Liver (tissue), 9 donors: ENCODE results near the gene DAPK3. TPM values are rescaled to one million over a fixed set of nuclear protein-coding genes. Genes with fewer than 3 reads are reported as not detected.
"Not testable (repeated sequence)": the region's sequence is repeated elsewhere in the genome, so short reads cannot be mapped to it uniquely, and the experiment has no call there.

Experiments
- DNase-seq: peaks from one replicate; pipeline ENCODE4 v3.0.0-alpha.2; 2017; ENCODE audit warnings: low spot score
- H3K27ac ChIP-seq, 2 donors: one replicate each; pipeline ENCODE4 v1.7.0; 2013; ENCODE audit warnings: inconsistent platforms in 2 of 2, low read length in 2 of 2, control low read depth in 1 of 2, low read depth in 1 of 2, mild to moderate bottlenecking in 1 of 2
- H3K27me3 ChIP-seq, 4 donors: one replicate each; pipeline versions ENCODE4 v1.6.1 to v1.7.0; 2013; ENCODE audit warnings: low read length in 3 of 4, inconsistent platforms in 1 of 4, mild to moderate bottlenecking in 1 of 4, moderate library complexity in 1 of 4; ENCODE audit not compliant: control insufficient read depth in 4 of 4, insufficient read depth in 4 of 4
- H3K36me3 ChIP-seq, 4 donors: one replicate each; pipeline versions ENCODE4 v1.6.1 to v1.7.0; 2013; ENCODE audit warnings: low read length in 3 of 4, mild to moderate bottlenecking in 3 of 4, low read depth in 1 of 4, moderate library complexity in 1 of 4; ENCODE audit not compliant: control insufficient read depth in 4 of 4, insufficient read depth in 3 of 4
- H3K4me1 ChIP-seq, 4 donors: one replicate each; pipeline versions ENCODE4 v1.6.1 to v1.7.0; 2013; ENCODE audit warnings: low read length in 3 of 4, mild to moderate bottlenecking in 3 of 4, moderate library complexity in 1 of 4; ENCODE audit not compliant: control insufficient read depth in 4 of 4, insufficient read depth in 4 of 4
- H3K4me3 ChIP-seq, 3 donors: one replicate each; pipeline versions ENCODE4 v1.6.1 to v1.7.0; 2013; ENCODE audit warnings: low read length in 3 of 3, control low read depth in 1 of 3, low read depth in 1 of 3, mild to moderate bottlenecking in 1 of 3
- H3K9ac ChIP-seq, 2 donors: one replicate each; pipeline ENCODE4 v1.7.0; 2013; ENCODE audit warnings: low read length in 2 of 2, mild to moderate bottlenecking in 2 of 2, moderate library complexity in 2 of 2, control low read depth in 1 of 2, low read depth in 1 of 2
- H3K9me3 ChIP-seq, 4 donors: one replicate each; pipeline versions ENCODE4 v1.6.1 to v1.7.0; 2013; ENCODE audit warnings: low read length in 3 of 4; ENCODE audit not compliant: control insufficient read depth in 4 of 4
- EGR1 ChIP-seq, 2 donors: IDR thresholded peaks; 2 replicates each; pipeline ENCODE4 v1.6.1; 2016 to 2018; ENCODE audit warnings: antibody characterized with exemption in 2 of 2, low read depth in 2 of 2
- FOXA1 ChIP-seq: IDR thresholded peaks from 2 replicates; pipeline ENCODE4 v1.6.1; 2016; ENCODE audit warnings: antibody characterized with exemption
- FOXA2 ChIP-seq: IDR thresholded peaks from 2 replicates; pipeline ENCODE4 v1.6.1; 2016; ENCODE audit warnings: antibody characterized with exemption
- GABPA ChIP-seq, 2 donors: IDR thresholded peaks in 1 of 2; conservative IDR thresholded peaks in 1 of 2; 2 replicates each; pipeline ENCODE4 v1.6.1; 2016; ENCODE audit warnings: antibody characterized with exemption in 2 of 2, mild to moderate bottlenecking in 1 of 2, moderate library complexity in 1 of 2
- HNF4A ChIP-seq, 2 donors: conservative IDR thresholded peaks; 2 replicates each; pipeline ENCODE4 v1.6.1; 2016; ENCODE audit warnings: antibody characterized with exemption in 2 of 2, mild to moderate bottlenecking in 2 of 2
- HNF4G ChIP-seq: IDR thresholded peaks from 2 replicates; pipeline ENCODE4 v1.6.1; 2016; ENCODE audit warnings: antibody characterized with exemption
- JUND ChIP-seq, 2 donors: IDR thresholded peaks; 2 replicates each; pipeline ENCODE4 v1.6.1; 2016; ENCODE audit warnings: antibody characterized with exemption in 2 of 2
- MAX ChIP-seq: IDR thresholded peaks from 2 replicates; pipeline ENCODE4 v1.6.1; 2016; ENCODE audit warnings: antibody characterized with exemption
- NR2F2 ChIP-seq: IDR thresholded peaks from 2 replicates; pipeline ENCODE4 v1.6.1; 2016; ENCODE audit warnings: antibody characterized with exemption
- RAD21 ChIP-seq, 2 donors: IDR thresholded peaks; 2 replicates each; pipeline ENCODE4 v1.6.1; 2016; ENCODE audit warnings: antibody characterized with exemption in 2 of 2, mild to moderate bottlenecking in 2 of 2
- RXRA ChIP-seq, 2 donors: IDR thresholded peaks; 2 replicates each; pipeline ENCODE4 v1.6.1; 2017 to 2018; ENCODE audit warnings: antibody characterized with exemption in 2 of 2, mild to moderate bottlenecking in 1 of 2
- SP1 ChIP-seq: IDR thresholded peaks from 2 replicates; pipeline ENCODE4 v1.6.1; 2018; ENCODE audit warnings: antibody characterized with exemption, mild to moderate bottlenecking
- TAF1 ChIP-seq: conservative IDR thresholded peaks from 2 replicates; pipeline ENCODE4 v1.6.1; 2016; ENCODE audit warnings: antibody characterized with exemption, mild to moderate bottlenecking
- WGBS: extraction: QIAGEN DNeasy Blood & Tissue Kit; methylation state at CpG from one replicate; pipeline ENCODE4 v1.1.7; 2013; 5-methylcytosine and 5-hydroxymethylcytosine counted together
- polyA plus RNA-seq, 2 donors: library from polyadenylated mRNA; stranded (reverse) in 1 of 2; unstranded in 1 of 2; fragments of 200-250 nt in 1 of 2; fragments of >200 nt in 1 of 2; fragmentation: Nextera tagmentation in 1 of 2; extraction: Ambion mirVana in 1 of 2; gene quantifications; one replicate each; pipeline versions ENCODE4 v1.2.1 to v1.2.3, GENCODE V29; 2013 to 2015
- total RNA-seq, 2 donors: library from RNA; depleted of rRNA; stranded (reverse); fragments of >200 nt; gene quantifications; one replicate each; pipeline ENCODE4 v1.2.3, GENCODE V29; 2014
- TF ChIP-seq, protein P1 (sequence below): IDR thresholded peaks from 2 replicates; pipeline ENCODE4 v1.6.1; 2016; ENCODE audit warnings: antibody characterized with exemption
- TF ChIP-seq, protein P2 (sequence below): IDR thresholded peaks from 2 replicates; pipeline ENCODE4 v1.6.1; 2016; ENCODE audit warnings: antibody characterized with exemption, mild to moderate bottlenecking
- TF ChIP-seq, protein P3 (sequence below): fragments of 150-350 bp; IDR thresholded peaks from 2 replicates; pipeline ENCODE4 v1.5.1; 2017; ENCODE audit warnings: improper control_type of control experiment, low read depth, low read length; ENCODE audit not compliant: missing input control
- TF ChIP-seq, protein P4 (sequence below): IDR thresholded peaks from 2 replicates; pipeline ENCODE4 v1.6.1; 2016; ENCODE audit warnings: antibody characterized with exemption
- donor health status: healthy.
- donor health status: healthy.
- donor health status: healthy.
- donor health status: healthy.
- donor health status: healthy.

The DAPK3 gene
- total and polyA plus RNA-seq, 4 donors = 3.0 to 29.5 (median 23.8) TPM

- WGBS = 98% methylated on average over 86 of the region's 86 CpGs
Measured at GRCh38 chr19:3958836-3959765, 11.8 kb downstream of the DAPK3 start.

GRCh38 chr19:3955688-3956087 lies 15.2 kb downstream of the DAPK3 start:
- H3K36me3 ChIP-seq = peaks cover 2 to 32% (median 22%) of the 10 kb centered on the region in 4 donors
- WGBS = 93% methylated on average over 10 of the region's 10 CpGs

More at GRCh38 chr19:3958836-3959765, 11.8 kb downstream of the DAPK3 start:
- TF ChIP-seq HNF4A (conservative IDR thresholded peaks at IDR 0.05) (no peak), FOXA2 (no peak), EGR1 (IDR thresholded peaks at IDR 0.05; ENCODE audit: low read depth in 2 of 2) (no peak), MAX (no peak), RXRA (IDR thresholded peaks at IDR 0.05) (no peak), NR2F2 (no peak), SP1 (no peak), GABPA (IDR thresholded peaks at IDR 0.05 in 1 of 2, conservative IDR thresholded peaks at IDR 0.05 in 1 of 2) (no peak)
- TF ChIP-seq, protein P1, sequence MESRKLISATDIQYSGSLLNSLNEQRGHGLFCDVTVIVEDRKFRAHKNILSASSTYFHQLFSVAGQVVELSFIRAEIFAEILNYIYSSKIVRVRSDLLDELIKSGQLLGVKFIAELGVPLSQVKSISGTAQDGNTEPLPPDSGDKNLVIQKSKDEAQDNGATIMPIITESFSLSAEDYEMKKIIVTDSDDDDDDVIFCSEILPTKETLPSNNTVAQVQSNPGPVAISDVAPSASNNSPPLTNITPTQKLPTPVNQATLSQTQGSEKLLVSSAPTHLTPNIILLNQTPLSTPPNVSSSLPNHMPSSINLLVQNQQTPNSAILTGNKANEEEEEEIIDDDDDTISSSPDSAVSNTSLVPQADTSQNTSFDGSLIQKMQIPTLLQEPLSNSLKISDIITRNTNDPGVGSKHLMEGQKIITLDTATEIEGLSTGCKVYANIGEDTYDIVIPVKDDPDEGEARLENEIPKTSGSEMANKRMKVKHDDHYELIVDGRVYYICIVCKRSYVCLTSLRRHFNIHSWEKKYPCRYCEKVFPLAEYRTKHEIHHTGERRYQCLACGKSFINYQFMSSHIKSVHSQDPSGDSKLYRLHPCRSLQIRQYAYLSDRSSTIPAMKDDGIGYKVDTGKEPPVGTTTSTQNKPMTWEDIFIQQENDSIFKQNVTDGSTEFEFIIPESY = no peak
- Histone ChIP-seq H3K27ac (no peak overlapping the region), H3K4me3 (no peak overlapping the region), H3K9ac (no peak overlapping the region), H3K27me3 (no peaks in the 10 kb centered on the region), H3K4me1 (no peaks in the 10 kb centered on the region), H3K9me3 (no peaks in the 10 kb centered on the region), H3K36me3 (peaks cover 6 to 58% (median 39%) of the 10 kb centered on the region in 4 donors)
- no peak for DNase-seq

DNA sequence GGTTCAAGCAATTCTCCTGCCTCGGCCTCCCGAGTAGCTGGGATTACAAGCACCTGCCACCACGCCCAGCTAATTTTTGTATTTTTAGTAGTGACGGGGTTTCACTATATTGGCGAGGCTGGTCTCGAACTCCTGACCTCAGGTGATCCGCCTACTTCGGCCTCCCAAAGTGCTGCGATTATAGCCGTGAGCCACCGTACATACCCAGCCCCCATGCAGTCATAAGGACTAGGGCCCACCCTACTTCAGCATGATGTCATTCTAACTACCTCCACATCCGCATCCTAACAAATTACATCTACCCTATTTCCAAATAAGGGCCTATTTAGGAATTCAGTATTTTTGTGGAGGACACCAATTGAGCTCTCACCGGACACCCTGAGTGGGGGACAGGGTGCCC lies 15.6 kb downstream of the DAPK3 start:
- H3K9ac ChIP-seq, DNase-seq, H3K4me1 ChIP-seq, H3K9me3 ChIP-seq, H3K27ac ChIP-seq, H3K27me3 ChIP-seq, H3K4me3 ChIP-seq: not testable (repeated sequence)
- WGBS = 86% methylated on average over 13 of the region's 13 CpGs
- H3K36me3 ChIP-seq = peaks cover 2 to 31% (median 19%) of the 10 kb centered on the region in 4 donors

More at GRCh38 chr19:3955688-3956087, 15.2 kb downstream of the DAPK3 start:
- Histone ChIP-seq H3K27me3 (no peaks in the 10 kb centered on the region), H3K4me3 (no peak overlapping the region), H3K9ac (no peak overlapping the region), H3K27ac (no peak overlapping the region), H3K9me3 (no peaks in the 10 kb centered on the region), H3K4me1 (peaks cover 0 to 1% (median 0%) of the 10 kb centered on the region in 4 donors)
- DNase-seq = no peak
- TF ChIP-seq, protein P2, sequence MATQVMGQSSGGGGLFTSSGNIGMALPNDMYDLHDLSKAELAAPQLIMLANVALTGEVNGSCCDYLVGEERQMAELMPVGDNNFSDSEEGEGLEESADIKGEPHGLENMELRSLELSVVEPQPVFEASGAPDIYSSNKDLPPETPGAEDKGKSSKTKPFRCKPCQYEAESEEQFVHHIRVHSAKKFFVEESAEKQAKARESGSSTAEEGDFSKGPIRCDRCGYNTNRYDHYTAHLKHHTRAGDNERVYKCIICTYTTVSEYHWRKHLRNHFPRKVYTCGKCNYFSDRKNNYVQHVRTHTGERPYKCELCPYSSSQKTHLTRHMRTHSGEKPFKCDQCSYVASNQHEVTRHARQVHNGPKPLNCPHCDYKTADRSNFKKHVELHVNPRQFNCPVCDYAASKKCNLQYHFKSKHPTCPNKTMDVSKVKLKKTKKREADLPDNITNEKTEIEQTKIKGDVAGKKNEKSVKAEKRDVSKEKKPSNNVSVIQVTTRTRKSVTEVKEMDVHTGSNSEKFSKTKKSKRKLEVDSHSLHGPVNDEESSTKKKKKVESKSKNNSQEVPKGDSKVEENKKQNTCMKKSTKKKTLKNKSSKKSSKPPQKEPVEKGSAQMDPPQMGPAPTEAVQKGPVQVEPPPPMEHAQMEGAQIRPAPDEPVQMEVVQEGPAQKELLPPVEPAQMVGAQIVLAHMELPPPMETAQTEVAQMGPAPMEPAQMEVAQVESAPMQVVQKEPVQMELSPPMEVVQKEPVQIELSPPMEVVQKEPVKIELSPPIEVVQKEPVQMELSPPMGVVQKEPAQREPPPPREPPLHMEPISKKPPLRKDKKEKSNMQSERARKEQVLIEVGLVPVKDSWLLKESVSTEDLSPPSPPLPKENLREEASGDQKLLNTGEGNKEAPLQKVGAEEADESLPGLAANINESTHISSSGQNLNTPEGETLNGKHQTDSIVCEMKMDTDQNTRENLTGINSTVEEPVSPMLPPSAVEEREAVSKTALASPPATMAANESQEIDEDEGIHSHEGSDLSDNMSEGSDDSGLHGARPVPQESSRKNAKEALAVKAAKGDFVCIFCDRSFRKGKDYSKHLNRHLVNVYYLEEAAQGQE = no peak
- TF ChIP-seq FOXA1 (no peak), RXRA (IDR thresholded peaks at IDR 0.05) (no peak), RAD21 (IDR thresholded peaks at IDR 0.05) (no peak), NR2F2 (no peak), JUND (IDR thresholded peaks at IDR 0.05) (no peak), HNF4G (no peak), TAF1 (no peak), GABPA (IDR thresholded peaks at IDR 0.05 in 1 of 2, conservative IDR thresholded peaks at IDR 0.05 in 1 of 2) (no peak), EGR1 (IDR thresholded peaks at IDR 0.05; ENCODE audit: low read depth in 2 of 2) (no peak), MAX (no peak)
- TF ChIP-seq, protein P3, sequence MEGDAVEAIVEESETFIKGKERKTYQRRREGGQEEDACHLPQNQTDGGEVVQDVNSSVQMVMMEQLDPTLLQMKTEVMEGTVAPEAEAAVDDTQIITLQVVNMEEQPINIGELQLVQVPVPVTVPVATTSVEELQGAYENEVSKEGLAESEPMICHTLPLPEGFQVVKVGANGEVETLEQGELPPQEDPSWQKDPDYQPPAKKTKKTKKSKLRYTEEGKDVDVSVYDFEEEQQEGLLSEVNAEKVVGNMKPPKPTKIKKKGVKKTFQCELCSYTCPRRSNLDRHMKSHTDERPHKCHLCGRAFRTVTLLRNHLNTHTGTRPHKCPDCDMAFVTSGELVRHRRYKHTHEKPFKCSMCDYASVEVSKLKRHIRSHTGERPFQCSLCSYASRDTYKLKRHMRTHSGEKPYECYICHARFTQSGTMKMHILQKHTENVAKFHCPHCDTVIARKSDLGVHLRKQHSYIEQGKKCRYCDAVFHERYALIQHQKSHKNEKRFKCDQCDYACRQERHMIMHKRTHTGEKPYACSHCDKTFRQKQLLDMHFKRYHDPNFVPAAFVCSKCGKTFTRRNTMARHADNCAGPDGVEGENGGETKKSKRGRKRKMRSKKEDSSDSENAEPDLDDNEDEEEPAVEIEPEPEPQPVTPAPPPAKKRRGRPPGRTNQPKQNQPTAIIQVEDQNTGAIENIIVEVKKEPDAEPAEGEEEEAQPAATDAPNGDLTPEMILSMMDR = no peak
- TF ChIP-seq, protein P4, sequence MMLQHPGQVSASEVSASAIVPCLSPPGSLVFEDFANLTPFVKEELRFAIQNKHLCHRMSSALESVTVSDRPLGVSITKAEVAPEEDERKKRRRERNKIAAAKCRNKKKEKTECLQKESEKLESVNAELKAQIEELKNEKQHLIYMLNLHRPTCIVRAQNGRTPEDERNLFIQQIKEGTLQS = no peak
